Keratinocyte (primary cell): Measurements from ENCODE around the gene TMUB1. TPM values are rescaled to one million over a fixed set of nuclear protein-coding genes. Genes with fewer than 3 reads are reported as not detected.

Experiments used
- DNase-seq: peaks from one replicate; pipeline ENCODE4 v3.0.0-alpha.2; 2011; ENCODE audit warnings: low read depth, missing footprints, low spot score
- FAIRE-seq: peaks from 2 replicates; lab custom pipeline; 2011; peaks lifted over from hg19 to GRCh38; lab: Jason Lieb, UNC
- H2AFZ ChIP-seq: 2 replicates; pipeline ENCODE4 v1.6.0; 2012; ENCODE audit warnings: low read length, control low read depth, inconsistent platforms; ENCODE audit not compliant: control insufficient read depth
- H3K27ac ChIP-seq: 2 replicates; pipeline ENCODE4 v1.5.1; 2011; ENCODE audit warnings: low read length; ENCODE audit not compliant: control insufficient read depth, insufficient read depth
- H3K27me3 ChIP-seq: 3 replicates; pipeline ENCODE4 v1.6.0; 2011; ENCODE audit warnings: low read length; ENCODE audit not compliant: control insufficient read depth, insufficient read depth; ENCODE audit errors: extremely low read depth
- H3K36me3 ChIP-seq, 2 experiments: 2 replicates in 1 of 2; 3 replicates in 1 of 2; pipeline ENCODE4 v1.5.1; 2011; ENCODE audit warnings: low read length in 2 of 2, mild to moderate bottlenecking in 1 of 2; ENCODE audit not compliant: control insufficient read depth in 2 of 2, insufficient read depth in 2 of 2; ENCODE audit errors: extremely low read depth in 1 of 2
- H3K4me1 ChIP-seq: 3 replicates; pipeline ENCODE4 v1.5.1; 2011; ENCODE audit warnings: low read length; ENCODE audit not compliant: control insufficient read depth, insufficient read depth; ENCODE audit errors: extremely low read depth
- H3K4me2 ChIP-seq: 3 replicates; pipeline ENCODE4 v1.6.0; 2011; ENCODE audit warnings: low read depth, low read length; ENCODE audit not compliant: control insufficient read depth, insufficient read depth; ENCODE audit errors: extremely low read depth
- H3K4me3 ChIP-seq, 3 experiments: fragments of 200-600 bp in 1 of 3; sonication (generic) in 1 of 3; 2 replicates in 2 of 3; 3 replicates in 1 of 3; pipeline ENCODE4 v1.5.1; 2011 to 2016; ENCODE audit warnings: low read length in 3 of 3, mild to moderate bottlenecking in 3 of 3, control low read depth in 2 of 3, inconsistent platforms in 1 of 3, low read depth in 1 of 3, mixed read lengths in 1 of 3, mixed run types in 1 of 3, moderate library complexity in 1 of 3; ENCODE audit not compliant: control insufficient read depth in 2 of 3, insufficient read depth in 2 of 3; ENCODE audit errors: extremely low read depth in 1 of 3
- H3K79me2 ChIP-seq: 2 replicates; pipeline ENCODE4 v1.6.0; 2012; ENCODE audit warnings: low read length; ENCODE audit not compliant: control insufficient read depth, insufficient read depth
- H3K9ac ChIP-seq: 3 replicates; pipeline ENCODE4 v1.6.0; 2011; ENCODE audit warnings: low read length; ENCODE audit not compliant: control insufficient read depth, insufficient read depth; ENCODE audit errors: extremely low read depth
- H3K9me1 ChIP-seq: 3 replicates; pipeline ENCODE4 v1.6.0; 2011; ENCODE audit warnings: low read length; ENCODE audit not compliant: control insufficient read depth, insufficient read depth; ENCODE audit errors: extremely low read depth
- H3K9me3 ChIP-seq: 2 replicates; pipeline ENCODE4 v1.5.1; 2012; ENCODE audit warnings: low read depth, low read length; ENCODE audit not compliant: control insufficient read depth
- H4K20me1 ChIP-seq: 3 replicates; pipeline ENCODE4 v1.6.0; 2011; ENCODE audit warnings: low read length; ENCODE audit not compliant: control insufficient read depth, insufficient read depth; ENCODE audit errors: extremely low read depth
- CTCF ChIP-seq, 3 experiments: IDR thresholded peaks in 1 of 3; conservative IDR thresholded peaks in 1 of 3; optimal IDR thresholded peaks in 1 of 3; 2 replicates in 2 of 3; 3 replicates in 1 of 3; pipeline versions ENCODE3 to v1.5.1; 2011; ENCODE audit warnings: low read length in 3 of 3, mild to moderate bottlenecking in 3 of 3, moderate library complexity in 2 of 3, control low read depth in 1 of 3, inconsistent platforms in 1 of 3; ENCODE audit not compliant: insufficient read depth in 2 of 3; ENCODE audit errors: extremely low read depth in 1 of 3
- EZH2 ChIP-seq: IDR thresholded peaks from one replicate; pipeline ENCODE4 v1.6.1; 2012; ENCODE audit warnings: inconsistent platforms, mild to moderate bottlenecking, low read length, moderate library complexity
- dilution Hi-C: fragments of 300-500 bp; cut with MboI; formaldehyde crosslinking; loops from one replicate; pipeline ENCODE4 v1.7.0; 2020; ENCODE audit warnings: low sequenced_read_pairs; ENCODE audit not compliant: extremely low pct_ligation_motif_present
- polyA plus RNA-seq, 5 experiments: library from polyadenylated mRNA; depleted of rRNA in 3 of 5; stranded (reverse) in 3 of 5; stranded (forward) in 1 of 5; unstranded in 1 of 5; fragments of >200 nt; gene quantifications; 1 replicate in 1 of 5; 2 replicates in 3 of 5; 3 replicates in 1 of 5; pipeline versions ENCODE4 v1.2.1 to v1.2.3, GENCODE V29; 2011 to 2012; ENCODE audit warnings: missing spikeins in 2 of 5, low read depth in 1 of 5, low replicate concordance in 1 of 5

TMUB1 gene
- polyA plus RNA-seq, 1 donor (not counting 4 experiments of a cell fraction or from before 2014, with no cell fraction given), result 12.2 TPM

DNA sequence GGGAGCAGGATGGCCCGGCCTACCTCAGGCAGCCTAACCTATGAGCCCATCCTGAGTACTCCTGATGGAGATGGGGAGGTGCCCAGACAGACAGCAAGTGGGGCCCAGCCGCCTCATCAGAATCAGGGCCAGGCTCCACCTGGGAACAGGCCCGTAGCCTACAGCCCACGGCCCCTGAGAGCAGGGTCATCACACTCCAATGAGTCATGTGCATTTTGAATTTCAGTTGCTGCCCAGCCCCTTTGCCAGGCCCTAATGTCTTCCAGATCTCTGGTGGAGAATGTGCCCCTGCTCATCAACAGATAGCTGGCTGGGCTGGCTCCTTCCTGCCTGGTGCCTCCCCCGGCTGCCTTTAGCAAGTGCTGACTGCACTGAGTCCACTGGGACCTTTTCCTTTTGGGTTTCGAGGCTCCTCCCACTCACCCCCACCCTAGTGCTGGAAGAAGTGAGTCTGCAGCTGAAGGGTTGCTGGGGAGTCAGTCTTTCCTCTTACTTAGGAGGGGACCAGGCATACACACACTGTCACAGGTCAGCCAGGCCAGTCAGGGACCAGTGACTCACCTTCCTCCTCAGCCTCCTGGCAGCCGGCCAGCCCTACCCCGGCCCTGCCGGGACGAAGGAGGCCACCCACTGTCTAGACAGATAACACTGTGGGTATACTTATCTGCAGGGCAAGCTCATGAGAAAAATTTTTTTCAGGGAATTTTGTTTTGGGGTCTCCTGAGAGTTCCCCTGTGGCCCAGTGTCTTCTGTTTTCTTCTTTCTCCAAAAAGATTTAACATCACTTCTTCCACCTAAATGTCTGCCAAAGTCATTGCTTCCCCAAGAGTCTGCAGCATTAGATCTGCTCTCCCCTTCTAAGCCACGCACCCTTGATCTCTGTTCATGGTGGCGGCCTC is 44.1 kb downstream of the TMUB1 start:
- H3K27me3 ChIP-seq, result no peaks in the 10 kb centered on the region
- no peak overlapping the region for H2AFZ ChIP-seq
- H4K20me1 ChIP-seq, result no peaks in the 10 kb centered on the region
- FAIRE-seq (no peak), DNase-seq (no peak)
- no peak overlapping the region for H3K27ac ChIP-seq
- no peaks in the 10 kb centered on the region for H3K79me2 ChIP-seq
- TF ChIP-seq CTCF (optimal IDR thresholded peaks at IDR 0.05 in 1 of 3, IDR thresholded peaks at IDR 0.05 in 1 of 3, conservative IDR thresholded peaks at IDR 0.05 in 1 of 3; ENCODE audit: extremely low read depth in 1 of 3, insufficient read depth in 2 of 3, low read length in 3 of 3) (no peak), EZH2 (no peak)
- H3K9me3 ChIP-seq, result no peaks in the 10 kb centered on the region
- no peak overlapping the region for H3K9ac ChIP-seq
- H3K4me2 ChIP-seq, result no peak overlapping the region
- H3K4me1 ChIP-seq, result peaks cover 8% of the 10 kb centered on the region
- H3K9me1 ChIP-seq, result no peaks in the 10 kb centered on the region
- H3K4me3 ChIP-seq, result no peak overlapping the region
- dilution Hi-C loops, result no loop called here
- H3K36me3 ChIP-seq, result peaks cover 28 to 36% of the 10 kb centered on the region in 2 experiments

- Histone ChIP-seq H3K79me2 (peaks cover 3% of the 10 kb centered on the region), H3K4me3 (no peak overlapping the region), H3K9me1 (peaks cover 2% of the 10 kb centered on the region), H3K4me2 (no peak overlapping the region), H3K27ac (no peak overlapping the region), H3K27me3 (no peaks in the 10 kb centered on the region), H4K20me1 (no peaks in the 10 kb centered on the region), H3K9me3 (no peaks in the 10 kb centered on the region), H2AFZ (no peak overlapping the region), H3K4me1 (peaks cover 8% of the 10 kb centered on the region), H3K36me3 (peaks cover 26 to 38% of the 10 kb centered on the region in 2 experiments), H3K9ac (no peak overlapping the region)
- TF ChIP-seq EZH2 (no peak), CTCF (optimal IDR thresholded peaks at IDR 0.05 in 1 of 3, IDR thresholded peaks at IDR 0.05 in 1 of 3, conservative IDR thresholded peaks at IDR 0.05 in 1 of 3; ENCODE audit: extremely low read depth in 1 of 3, insufficient read depth in 2 of 3, low read length in 3 of 3) (no peak)
- no peak for DNase-seq
- dilution Hi-C loops, result no loop called here
- FAIRE-seq, result no peak
Measured at GRCh38 chr7:151035902-151036301, 47.4 kb downstream of the TMUB1 start.
